IPS DF 19.7 (cell line): ENCODE results near the gene OR4E1.
"Not testable (repeated sequence)": the region's sequence is repeated elsewhere in the genome, so short reads cannot be mapped to it uniquely, and the experiment has no call there.

Source experiments
- DNase-seq: peaks from one replicate; pipeline ENCODE4 v3.0.0-alpha.2; 2013; ENCODE audit warnings: low read depth, low spot score

The OR4E1 gene

DNA sequence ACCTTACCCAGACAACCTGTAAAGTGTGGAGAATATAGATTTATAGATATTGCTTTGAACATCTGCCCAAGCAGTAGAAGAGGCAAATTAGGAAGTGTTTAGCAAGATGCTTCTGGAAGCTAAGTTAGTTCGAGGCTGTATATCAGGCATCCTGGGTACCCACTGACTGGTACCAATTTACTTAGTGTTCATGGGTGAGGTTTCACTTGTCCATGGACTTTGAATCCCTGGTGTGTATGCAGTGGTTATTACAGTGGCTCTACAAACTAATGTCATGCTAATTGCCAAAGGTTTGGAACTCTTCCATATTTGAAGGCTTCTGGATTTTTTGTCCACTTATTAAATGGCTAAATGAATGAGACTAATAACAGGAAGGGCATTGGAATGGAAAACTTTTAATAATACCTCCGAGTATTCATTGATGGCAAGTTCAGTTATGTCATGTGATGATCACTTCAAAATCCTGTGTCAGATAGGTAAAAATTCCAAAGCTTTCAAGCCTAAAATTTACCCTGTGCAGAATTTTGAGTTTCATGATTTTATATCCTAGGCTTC lies 20.2 kb downstream of the OR4E1 start, which contains the start of gene OR4E2:
OR4E2 (plus strand) TSS at position 505 of the 555 bp plus-strand sequence. CDS start 11,248 bp downstream, outside the sequence.
- no peak for DNase-seq

DNA sequence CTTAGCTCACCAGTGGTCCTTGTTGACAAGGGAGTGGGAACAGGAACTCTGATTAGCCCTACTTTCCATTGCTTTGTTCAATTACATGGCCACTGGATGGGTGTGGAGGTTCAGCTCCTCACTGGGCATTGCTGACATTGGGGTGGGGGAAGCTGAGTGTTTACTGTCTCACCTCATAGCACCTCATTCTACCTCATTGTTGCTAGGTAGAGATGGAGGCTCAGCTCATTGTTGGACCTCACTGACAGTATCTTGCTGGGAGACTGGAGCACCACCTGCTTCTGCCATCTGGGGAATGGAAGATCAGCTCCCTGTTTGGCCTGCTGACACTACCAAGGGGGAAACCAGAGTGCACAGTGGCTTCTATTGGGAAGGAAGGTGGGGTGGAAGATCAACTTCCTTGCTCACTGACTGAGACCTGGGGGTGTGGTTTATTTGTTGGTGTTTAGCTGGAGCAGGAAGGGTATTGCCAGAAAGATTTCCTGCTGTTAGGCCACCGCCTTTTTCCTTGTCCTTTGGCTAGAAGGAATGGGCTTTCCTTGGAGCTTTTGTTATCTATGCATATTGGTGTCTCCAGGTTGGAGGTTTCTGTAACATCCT lies 21.3 kb downstream of the OR4E1 start:
- no peak for DNase-seq

DNA sequence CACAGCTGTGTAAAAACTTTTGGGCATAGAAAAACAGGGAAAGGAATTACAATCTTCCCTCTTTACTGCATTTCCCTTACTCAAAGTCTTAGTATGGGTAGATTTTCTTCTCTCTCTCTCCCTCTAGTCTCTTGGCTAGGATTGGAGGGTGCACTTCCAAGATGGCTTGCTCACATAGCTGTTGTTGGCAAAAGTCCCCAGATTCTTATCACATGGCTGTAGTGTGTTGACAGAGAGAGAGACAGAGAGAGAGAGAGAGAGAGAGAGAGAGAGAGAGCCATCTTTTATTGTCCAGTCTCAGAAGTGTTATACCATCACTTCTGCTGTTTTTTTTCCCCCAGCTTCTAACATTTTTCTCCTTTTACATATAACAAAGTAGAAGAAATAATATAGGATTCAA lies 26.2 kb downstream of the OR4E1 start:
- no peak for DNase-seq

DNA sequence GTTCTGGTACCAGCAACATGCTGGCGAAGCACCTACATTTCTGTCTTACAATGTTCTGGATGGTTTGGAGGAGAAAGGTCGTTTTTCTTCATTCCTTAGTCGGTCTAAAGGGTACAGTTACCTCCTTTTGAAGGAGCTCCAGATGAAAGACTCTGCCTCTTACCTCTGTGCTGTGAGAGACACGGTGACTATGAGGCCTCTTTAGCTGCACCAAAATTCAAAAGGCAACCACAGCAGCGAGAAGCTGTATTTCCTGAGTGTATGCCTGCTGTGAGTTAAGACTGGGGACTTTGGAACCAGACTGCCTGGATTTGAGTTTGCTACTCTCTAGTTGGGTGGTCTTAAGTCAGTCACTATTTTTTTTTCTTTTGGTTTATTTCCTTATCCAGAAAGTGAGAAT lies 30.2 kb downstream of the OR4E1 start:
- no peak for DNase-seq

DNA sequence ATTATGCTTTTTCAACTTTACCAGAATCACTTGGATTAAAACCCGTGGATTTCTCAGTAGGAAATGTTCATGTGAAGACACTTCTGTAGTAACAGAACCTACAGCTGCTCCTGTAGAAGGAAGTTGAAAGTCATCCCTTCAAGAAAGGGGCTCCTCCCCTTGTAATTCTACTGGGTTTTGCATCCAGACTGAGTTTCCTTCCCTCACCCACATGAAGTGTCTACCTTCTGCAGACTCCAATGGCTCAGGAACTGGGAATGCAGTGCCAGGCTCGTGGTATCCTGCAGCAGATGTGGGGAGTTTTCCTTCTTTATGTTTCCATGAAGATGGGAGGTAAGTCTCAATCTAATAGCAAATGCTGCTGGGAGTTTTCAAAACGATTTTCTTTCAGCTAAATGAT lies 30.9 kb downstream of the OR4E1 start:
- no peak for DNase-seq

DNA sequence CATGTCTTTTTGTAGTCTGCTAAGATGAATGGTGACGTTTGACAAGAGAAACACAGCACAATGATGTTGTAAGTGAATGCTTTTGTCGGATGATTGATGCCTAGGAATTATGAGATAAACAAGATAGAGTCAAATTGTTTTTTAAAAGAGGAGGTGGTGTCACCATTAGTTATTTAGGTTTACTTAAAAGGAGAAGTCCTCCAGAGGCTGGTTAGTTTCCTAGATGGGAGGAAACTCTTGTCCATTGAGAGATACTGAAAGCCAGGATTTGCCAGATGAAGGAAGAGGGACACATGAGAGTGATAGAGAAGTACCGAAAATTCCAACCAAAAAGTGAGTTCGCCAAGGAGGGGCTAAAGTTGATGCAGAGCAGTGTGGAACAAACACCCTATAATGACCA lies 38.8 kb downstream of the OR4E1 start, which contains the start of gene OR10G2:
OR10G2 (minus strand) TSS at position 101 of the 400 bp plus-strand sequence; CDS start at position 3, 98 bp downstream.
- no peak for DNase-seq

DNA sequence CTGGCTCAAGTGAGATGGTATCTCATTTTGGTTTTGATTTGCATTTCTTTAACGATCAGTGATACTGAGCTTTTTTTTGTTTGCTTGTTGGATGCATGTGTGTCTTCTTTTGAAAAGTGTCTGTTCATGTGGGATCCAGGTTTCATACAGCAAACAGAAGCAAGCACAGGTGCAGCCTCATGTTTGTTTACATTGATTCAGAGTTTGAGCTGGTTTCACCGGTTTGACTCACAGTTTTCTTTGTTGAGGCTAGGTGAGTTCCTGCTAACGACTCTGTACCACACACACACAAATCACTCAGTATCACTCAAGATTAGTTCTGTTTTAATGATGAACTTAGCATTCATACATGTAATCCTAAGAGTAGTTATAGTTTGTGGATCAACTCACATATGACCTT lies 42.5 kb downstream of the OR4E1 start:
- DNase-seq: no peak

DNA sequence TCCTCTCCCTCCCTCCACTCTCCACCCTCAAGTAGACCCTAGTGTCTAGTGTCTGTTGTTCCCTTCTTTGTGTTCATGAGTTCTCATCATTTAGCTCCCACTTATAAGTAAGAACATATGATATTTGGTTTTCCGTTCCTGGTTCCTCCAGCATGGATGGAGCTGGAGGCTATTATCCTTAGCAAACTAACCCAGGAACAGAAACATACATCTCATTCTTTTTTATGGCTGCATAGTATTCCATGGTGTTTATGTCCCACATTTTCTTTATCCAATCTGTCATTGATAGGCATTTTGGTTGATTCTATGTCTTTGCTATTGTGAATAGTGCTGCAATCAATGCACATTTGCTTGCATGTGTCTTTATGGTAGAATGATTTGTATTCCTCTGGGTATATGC lies 43.1 kb downstream of the OR4E1 start:
- DNase-seq: not testable (repeated sequence)

DNA sequence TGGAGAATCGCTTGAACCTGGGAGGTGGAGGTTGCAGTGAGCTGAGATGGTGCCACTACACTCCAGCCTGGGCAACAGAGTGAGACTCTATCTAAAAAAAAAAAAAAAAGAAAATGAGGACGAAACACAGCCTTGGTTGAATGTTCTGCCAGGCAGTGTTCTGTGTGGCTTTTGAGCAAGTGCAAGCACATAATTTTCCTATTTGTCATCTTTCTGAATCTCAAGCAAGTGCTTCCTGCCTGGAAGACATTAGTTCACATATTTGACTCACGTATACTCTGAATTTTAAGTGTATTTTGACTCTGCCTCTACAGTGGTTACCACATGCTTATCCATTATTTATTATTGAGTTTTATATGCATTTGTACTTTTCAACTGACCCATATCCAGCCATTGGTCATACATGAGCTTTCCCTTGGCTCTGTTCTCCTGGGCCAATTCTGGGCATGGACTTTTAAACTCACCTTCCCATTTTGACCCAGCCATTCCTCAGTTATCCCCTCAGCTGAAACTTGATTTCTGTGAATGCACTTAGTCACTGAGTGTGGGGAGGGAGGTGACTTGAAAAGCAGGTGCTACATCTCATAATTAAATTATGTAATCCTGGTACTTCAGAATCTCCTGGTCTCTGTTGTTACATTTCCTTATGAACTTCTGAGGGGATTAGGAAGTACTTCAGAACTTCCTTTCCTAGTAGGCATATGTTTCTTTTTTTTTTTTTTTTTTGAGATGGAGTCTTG lies 47.0 kb downstream of the OR4E1 start:
- no peak for DNase-seq
